Heart right ventricle (tissue), 16 donors: Measurements from ENCODE around the gene ALK. TPM values are rescaled to one million over a fixed set of nuclear protein-coding genes. Genes with fewer than 3 reads are reported as not detected.

Experiments used
- ATAC-seq, 8 donors: fragments of 200-7000 bp; cut with Tn5 transposase; one replicate each; pipeline ENCODE4 v1.9.1; 2020; ENCODE audit warnings: mild to moderate bottlenecking in 8 of 8, moderate library complexity in 8 of 8, moderate number of reproducible peaks in 1 of 8
- DNase-seq, 2 donors: peaks; one replicate each; pipeline ENCODE4 v3.0.0-alpha.2; 2020
- H3K27ac ChIP-seq, 10 donors: fragments of 200-600 bp; sonication (generic) in 2 of 10; one replicate each; pipeline versions ENCODE4 v1.5.0 to v1.8.0; 2020 to 2022; ENCODE audit warnings: mild to moderate bottlenecking in 3 of 10
- H3K27me3 ChIP-seq, 7 donors: fragments of 200-600 bp; one replicate each; pipeline ENCODE4 v1.8.0; 2021 to 2022; ENCODE audit warnings: mild to moderate bottlenecking in 2 of 7
- H3K36me3 ChIP-seq, 9 donors: fragments of 200-600 bp; sonication (generic) in 1 of 9; one replicate each; pipeline versions ENCODE4 v1.5.0 to v1.8.0; 2020 to 2022; ENCODE audit warnings: mild to moderate bottlenecking in 2 of 9
- H3K4me1 ChIP-seq, 9 donors: fragments of 200-600 bp; sonication (generic) in 1 of 9; one replicate each; pipeline versions ENCODE4 v1.5.0 to v1.8.0; 2020 to 2022; ENCODE audit warnings: mild to moderate bottlenecking in 4 of 9
- H3K4me3 ChIP-seq, 10 donors: fragments of 200-600 bp; sonication (generic) in 2 of 10; one replicate each; pipeline versions ENCODE4 v1.5.0 to v1.8.0; 2020 to 2022; ENCODE audit warnings: mild to moderate bottlenecking in 7 of 10, moderate library complexity in 2 of 10
- H3K9me3 ChIP-seq, 11 donors: fragments of 200-600 bp in 10 of 11; sonication (generic) in 2 of 11; one replicate each; pipeline versions ENCODE4 v1.5.0 to v1.8.0; 2013 to 2022; ENCODE audit warnings: mild to moderate bottlenecking in 2 of 11, control low read depth in 1 of 11, moderate library complexity in 1 of 11
- WGBS, 2 donors: extraction: QIAGEN DNeasy Blood & Tissue Kit; methylation state at CpG; one replicate each; pipeline ENCODE4 v1.1.7; 2013; ENCODE audit warnings: inconsistent platforms in 1 of 2; 5-methylcytosine and 5-hydroxymethylcytosine counted together
- intact Hi-C, 10 donors: fragments of 100-400 bp; cut with DNase I; formaldehyde crosslinking; loops; one replicate each; pipeline versions ENCODE4 v1.11.1 to v1.14.2; 2022
- polyA plus RNA-seq, 2 donors: library from polyadenylated mRNA; stranded (reverse); fragments of 200-250 nt; gene quantifications; one replicate each; pipeline ENCODE4 v1.2.3, GENCODE V29; 2013
- total RNA-seq, 10 donors: library from RNA; stranded (reverse); fragmentation: NEBNext Ultra II Directional in 3 of 10; extraction: Animal tissue kit (Norgen Biotek cat#: 25700) in 3 of 10; gene quantifications; one replicate each; pipeline versions ENCODE4 v1.2.1 to v1.2.4, GENCODE V29; 2021 to 2023
- TF ChIP-seq, protein P1 (sequence below), 9 donors: fragments of 200-600 bp; sonication (generic) in 2 of 9; IDR thresholded peaks; one replicate each; pipeline versions ENCODE4 v1.5.0 to v1.8.0; 2021 to 2022; ENCODE audit warnings: antibody characterized with exemption in 9 of 9, mild to moderate bottlenecking in 5 of 9, moderate library complexity in 1 of 9
- donor health status: Arrhythmogenic right ventricular cardiomyopathy.
- donor health status: ischemic (EF 13 %, LVEDD 7.1; RV severe dilation, severe dysfunction).
- donor health status: healthy with polysubstance abuse.
- donor health status: DM: no; HTN: yes; CAD: no.
- donor health status: DM: no; HTN: no; CAD: no.
- donor health status: ischemic (EF 25% LVEDD 6.9; RV normal size, moderate dysfunction).
- donor health status: ischemic (EF 25% LVEDD 5.7; RV mildly dilated, moderate dysfunction).
- donor health status: healthy.
- donor health status: DM: yes; HTN: yes; CAD: no.
- donor health status: Ischemic cardiomyopathy.
- donor health status: ischemic (EF 35%, LVEDD 5.7; RV mildly dilated, moderate dysfunction).
- donor health status: nonischemic (EF 11% LVEDD 7.7; RV severe dilation, severe dysfunction).
- donor health status: DM: yes; HTN: yes; CAD: no.
- donor health status: PGD.
- donor health status: ischemic (EF 29% LVEDD 5.4; RV normal size, mild dysfunction).
- donor health status: nonischemic (EF 23%, LVEDD 6.1; RV moderate dilation, normal function).

Gene ALK
- total and polyA plus RNA-seq, 12 donors, result 0.01 to 0.24 (median 0.08) TPM; not detected in 7

GRCh38 chr2:29817801-29818680 is 103.3 kb downstream of the ALK start:
- intact Hi-C loops, result loop anchor here in 1 of 10 donors (2.0 kb wide), 1 partner anchor 39 kb away; no protein-coding TSS in a partner anchor
- Histone ChIP-seq H3K4me3 (no peak overlapping the region), H3K27ac (no peak overlapping the region), H3K9me3 (no peaks in the 10 kb centered on the region), H3K4me1 (no peaks in the 10 kb centered on the region), H3K27me3 (peaks cover 0 to 8% (median 0%) of the 10 kb centered on the region in 7 donors), H3K36me3 (no peaks in the 10 kb centered on the region)
- TF ChIP-seq, protein P1, sequence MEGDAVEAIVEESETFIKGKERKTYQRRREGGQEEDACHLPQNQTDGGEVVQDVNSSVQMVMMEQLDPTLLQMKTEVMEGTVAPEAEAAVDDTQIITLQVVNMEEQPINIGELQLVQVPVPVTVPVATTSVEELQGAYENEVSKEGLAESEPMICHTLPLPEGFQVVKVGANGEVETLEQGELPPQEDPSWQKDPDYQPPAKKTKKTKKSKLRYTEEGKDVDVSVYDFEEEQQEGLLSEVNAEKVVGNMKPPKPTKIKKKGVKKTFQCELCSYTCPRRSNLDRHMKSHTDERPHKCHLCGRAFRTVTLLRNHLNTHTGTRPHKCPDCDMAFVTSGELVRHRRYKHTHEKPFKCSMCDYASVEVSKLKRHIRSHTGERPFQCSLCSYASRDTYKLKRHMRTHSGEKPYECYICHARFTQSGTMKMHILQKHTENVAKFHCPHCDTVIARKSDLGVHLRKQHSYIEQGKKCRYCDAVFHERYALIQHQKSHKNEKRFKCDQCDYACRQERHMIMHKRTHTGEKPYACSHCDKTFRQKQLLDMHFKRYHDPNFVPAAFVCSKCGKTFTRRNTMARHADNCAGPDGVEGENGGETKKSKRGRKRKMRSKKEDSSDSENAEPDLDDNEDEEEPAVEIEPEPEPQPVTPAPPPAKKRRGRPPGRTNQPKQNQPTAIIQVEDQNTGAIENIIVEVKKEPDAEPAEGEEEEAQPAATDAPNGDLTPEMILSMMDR (IDR thresholded peaks at IDR 0.05), result no peak
- ATAC-seq (no peak), DNase-seq (no peak)
- 80 to 83% methylated on average over 26 of the region's 26 CpGs for WGBS, 2 donors

- no peak overlapping the region for H3K4me3 ChIP-seq
- TF ChIP-seq, protein P1 (IDR thresholded peaks at IDR 0.05), result no peak
- H3K27me3 ChIP-seq, result peaks cover 0 to 8% (median 3%) of the 10 kb centered on the region in 7 donors
- intact Hi-C loops, result no loop called here
- no peaks in the 10 kb centered on the region for H3K9me3 ChIP-seq
- WGBS, 2 donors, result 79 to 82% methylated on average over 4 of the region's 4 CpGs
- ATAC-seq, result no peak
- DNase-seq, result no peak
- H3K36me3 ChIP-seq, result no peaks in the 10 kb centered on the region
- H3K27ac ChIP-seq, result no peak overlapping the region
- H3K4me1 ChIP-seq, result no peaks in the 10 kb centered on the region
These were observed 104.1 kb downstream of the ALK start for GRCh38 chr2:29817299-29817698.

GRCh38 chr2:29816651-29817050 is 104.7 kb downstream of the ALK start:
- no peaks in the 10 kb centered on the region for H3K36me3 ChIP-seq
- peaks cover 0 to 14% (median 8%) of the 10 kb centered on the region in 7 donors for H3K27me3 ChIP-seq
- intact Hi-C loops, result no loop called here
- TF ChIP-seq, protein P1 (IDR thresholded peaks at IDR 0.05), result no peak
- H3K27ac ChIP-seq, result no peak overlapping the region
- ATAC-seq, result no peak
- 55 to 66% methylated on average over 4 of the region's 4 CpGs for WGBS, 2 donors
- H3K4me1 ChIP-seq, result no peaks in the 10 kb centered on the region
- no peak for DNase-seq
- no peak overlapping the region for H3K4me3 ChIP-seq
- no peaks in the 10 kb centered on the region for H3K9me3 ChIP-seq

GRCh38 chr2:29811378-29811777 is 110.0 kb downstream of the ALK start:
- no peaks in the 10 kb centered on the region for H3K36me3 ChIP-seq
- H3K27me3 ChIP-seq, result peaks cover 0 to 31% (median 12%) of the 10 kb centered on the region in 7 donors
- no peaks in the 10 kb centered on the region for H3K4me1 ChIP-seq
- no peak for DNase-seq
- no peak overlapping the region for H3K27ac ChIP-seq
- no peaks in the 10 kb centered on the region for H3K9me3 ChIP-seq
- whole genome bisulfite sequencing, 2 donors, result 32 to 36% methylated on average over 1 of the region's 1 CpG
- H3K4me3 ChIP-seq, result no peak overlapping the region
- TF ChIP-seq, protein P1 (IDR thresholded peaks at IDR 0.05), result no peak
- no peak for ATAC-seq
- intact Hi-C loops, result no loop called here
